ENCODE results near the gene CNIH1.
"Not testable (repeated sequence)": the region's sequence is repeated elsewhere in the genome, so short reads cannot be mapped to it uniquely, and the experiment has no call there.

The CNIH1 gene

DNA sequence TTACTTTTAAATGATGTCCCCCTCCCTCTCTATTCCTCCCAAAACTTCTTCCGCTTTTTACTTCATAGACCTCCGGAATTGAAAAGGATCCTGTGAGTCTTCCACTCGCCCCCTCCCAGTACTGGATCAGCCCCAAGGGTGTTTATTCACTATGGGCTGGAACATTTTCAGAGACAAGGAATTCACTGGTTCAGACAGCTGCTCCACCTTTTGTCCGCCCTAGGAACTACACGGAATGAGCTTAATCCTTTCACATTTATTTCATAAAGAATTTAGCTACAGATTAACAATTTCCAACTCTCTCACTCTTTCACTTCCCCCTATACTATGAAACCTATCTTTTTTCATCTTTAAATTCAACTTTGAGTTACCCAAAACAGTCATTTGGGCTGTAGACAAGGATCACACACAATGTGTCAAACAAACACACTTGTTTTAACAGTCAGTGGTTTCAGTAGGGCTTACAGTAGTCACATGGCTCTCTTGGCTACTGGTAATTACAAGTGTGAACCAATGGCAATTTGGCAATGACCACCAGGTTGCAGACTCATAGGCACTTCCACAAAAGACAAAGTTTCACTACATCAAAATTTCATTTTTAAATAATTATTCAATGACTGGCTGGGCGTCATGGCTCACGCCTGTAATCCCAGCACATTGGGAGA, 20.6 kb downstream of the CNIH1 start:
- TF ChIP-seq, protein P1, sequence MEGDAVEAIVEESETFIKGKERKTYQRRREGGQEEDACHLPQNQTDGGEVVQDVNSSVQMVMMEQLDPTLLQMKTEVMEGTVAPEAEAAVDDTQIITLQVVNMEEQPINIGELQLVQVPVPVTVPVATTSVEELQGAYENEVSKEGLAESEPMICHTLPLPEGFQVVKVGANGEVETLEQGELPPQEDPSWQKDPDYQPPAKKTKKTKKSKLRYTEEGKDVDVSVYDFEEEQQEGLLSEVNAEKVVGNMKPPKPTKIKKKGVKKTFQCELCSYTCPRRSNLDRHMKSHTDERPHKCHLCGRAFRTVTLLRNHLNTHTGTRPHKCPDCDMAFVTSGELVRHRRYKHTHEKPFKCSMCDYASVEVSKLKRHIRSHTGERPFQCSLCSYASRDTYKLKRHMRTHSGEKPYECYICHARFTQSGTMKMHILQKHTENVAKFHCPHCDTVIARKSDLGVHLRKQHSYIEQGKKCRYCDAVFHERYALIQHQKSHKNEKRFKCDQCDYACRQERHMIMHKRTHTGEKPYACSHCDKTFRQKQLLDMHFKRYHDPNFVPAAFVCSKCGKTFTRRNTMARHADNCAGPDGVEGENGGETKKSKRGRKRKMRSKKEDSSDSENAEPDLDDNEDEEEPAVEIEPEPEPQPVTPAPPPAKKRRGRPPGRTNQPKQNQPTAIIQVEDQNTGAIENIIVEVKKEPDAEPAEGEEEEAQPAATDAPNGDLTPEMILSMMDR (IDR thresholded peaks at IDR 0.05; ENCODE audit: low read length) = no peak; the same call in 1 of the 2 replicates
- Histone ChIP-seq H3K27ac (ENCODE audit: low read length) (no peak overlapping the region), H3K79me2 (ENCODE audit: low read length) (no peaks in the 10 kb centered on the region), H3F3A (ENCODE audit: insufficient read depth, low read length) (no peaks in the 10 kb centered on the region), H3K27me3 (replicated peaks; ENCODE audit: insufficient read depth, low read length) (no peaks in the 10 kb centered on the region), H3K9me2 (replicated peaks; ENCODE audit: insufficient read depth, low read length) (no peaks in the 10 kb centered on the region), H3K4me3 (ENCODE audit: low read length) (no peak overlapping the region), H3K9me3 (replicated peaks; ENCODE audit: insufficient read depth, low read length) (no peaks in the 10 kb centered on the region), H4K20me1 (ENCODE audit: insufficient read depth, low read length) (no peaks in the 10 kb centered on the region), H3K4me2 (ENCODE audit: low read depth, low read length) (no peak overlapping the region), H3K36me3 (replicated peaks; ENCODE audit: insufficient read depth, low read length) (no peaks in the 10 kb centered on the region), H3K4me1 (ENCODE audit: low read length) (no peaks in the 10 kb centered on the region), H3K9ac (ENCODE audit: low read length) (no peak overlapping the region), H2AFZ (ENCODE audit: low read length) (no peak overlapping the region)
- DNase-seq = no peak

DNA sequence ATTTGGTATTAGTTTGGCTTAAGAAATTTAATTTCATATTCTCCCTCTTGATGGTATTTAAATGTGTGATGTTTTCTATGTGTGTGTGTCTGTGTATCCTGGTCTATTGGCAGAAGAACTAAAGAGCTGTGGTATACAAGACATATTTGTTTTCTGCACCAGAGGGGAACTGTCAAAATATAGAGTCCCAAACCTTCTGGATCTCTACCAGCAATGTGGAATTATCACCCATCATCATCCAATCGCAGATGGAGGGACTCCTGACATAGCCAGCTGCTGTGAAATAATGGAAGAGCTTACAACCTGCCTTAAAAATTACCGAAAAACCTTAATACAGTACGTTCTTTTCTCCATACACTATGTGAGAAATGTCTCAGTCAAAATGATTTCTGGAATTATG, 29.8 kb downstream of the CNIH1 start:
- Histone ChIP-seq H3K9me2 (replicated peaks; ENCODE audit: insufficient read depth, low read length) (no peaks in the 10 kb centered on the region), H3K36me3 (replicated peaks; ENCODE audit: insufficient read depth, low read length) (no peaks in the 10 kb centered on the region; the same call in 1 of the 2 replicates), H3K27ac (ENCODE audit: low read length) (no peak overlapping the region), H3K4me3 (ENCODE audit: low read length) (no peak overlapping the region), H4K20me1 (ENCODE audit: insufficient read depth, low read length) (no peaks in the 10 kb centered on the region), H3K4me2 (ENCODE audit: low read depth, low read length) (no peak overlapping the region), H2AFZ (ENCODE audit: low read length) (no peak overlapping the region), H3F3A (ENCODE audit: insufficient read depth, low read length) (no peaks in the 10 kb centered on the region), H3K9me3 (replicated peaks; ENCODE audit: insufficient read depth, low read length) (no peaks in the 10 kb centered on the region), H3K79me2 (ENCODE audit: low read length) (no peaks in the 10 kb centered on the region), H3K9ac (ENCODE audit: low read length) (no peak overlapping the region), H3K4me1 (ENCODE audit: low read length) (no peaks in the 10 kb centered on the region), H3K27me3 (replicated peaks; ENCODE audit: insufficient read depth, low read length) (no peaks in the 10 kb centered on the region)
- DNase-seq = no peak
- TF ChIP-seq EZH2phosphoT487 (IDR thresholded peaks at IDR 0.05; ENCODE audit: low read length) (no peak), EZH2 (optimal IDR thresholded peaks at IDR 0.05; ENCODE audit: low read depth, low read length) (no peak)
- TF ChIP-seq, protein P1 (IDR thresholded peaks at IDR 0.05; ENCODE audit: low read length) = no peak

DNA sequence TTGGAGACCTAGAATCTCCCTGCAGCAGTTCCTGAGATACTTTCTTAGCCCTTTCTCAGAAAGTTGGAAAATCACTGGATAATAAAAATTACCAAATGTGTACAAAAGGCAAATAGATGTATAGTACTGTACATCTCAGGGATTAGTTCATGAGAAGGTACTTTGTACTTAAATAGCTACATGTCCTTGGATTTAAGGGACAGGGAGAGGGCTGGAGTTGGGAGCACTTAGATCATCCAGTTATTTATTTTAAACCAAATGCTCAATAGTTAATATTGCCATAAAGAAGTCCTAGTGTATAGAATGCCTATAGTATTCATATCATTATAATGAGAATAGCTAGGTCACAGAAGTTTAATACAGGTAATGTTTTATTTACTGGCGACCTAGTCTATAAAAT, 31.0 kb downstream of the CNIH1 start:
- no peak overlapping the region for H3K9ac ChIP-seq (ENCODE audit: low read length)
- TF ChIP-seq EZH2 (optimal IDR thresholded peaks at IDR 0.05; ENCODE audit: low read depth, low read length) = no peak
- TF ChIP-seq, protein P1 (IDR thresholded peaks at IDR 0.05; ENCODE audit: low read length) = no peak
- no peak for TF ChIP-seq EZH2phosphoT487 (IDR thresholded peaks at IDR 0.05; ENCODE audit: low read length)
- no peaks in the 10 kb centered on the region for H3K79me2 ChIP-seq (ENCODE audit: low read length)
- H3K27ac ChIP-seq (ENCODE audit: low read length) = no peak overlapping the region
- H3K27me3 ChIP-seq (replicated peaks; ENCODE audit: insufficient read depth, low read length) = no peaks in the 10 kb centered on the region
- H3K4me2 ChIP-seq (ENCODE audit: low read depth, low read length) = no peak overlapping the region
- H3F3A ChIP-seq (ENCODE audit: insufficient read depth, low read length) = no peaks in the 10 kb centered on the region
- H3K9me3 ChIP-seq (replicated peaks; ENCODE audit: insufficient read depth, low read length) = no peaks in the 10 kb centered on the region
- no peaks in the 10 kb centered on the region for H3K9me2 ChIP-seq (replicated peaks; ENCODE audit: insufficient read depth, low read length)
- no peaks in the 10 kb centered on the region for H4K20me1 ChIP-seq (ENCODE audit: insufficient read depth, low read length)
- DNase-seq = no peak
- H3K4me1 ChIP-seq (ENCODE audit: low read length) = no peaks in the 10 kb centered on the region
- H2AFZ ChIP-seq (ENCODE audit: low read length) = no peak overlapping the region
- H3K4me3 ChIP-seq (ENCODE audit: low read length) = no peak overlapping the region
- no peaks in the 10 kb centered on the region; the same call in 1 of the 2 replicates for H3K36me3 ChIP-seq (replicated peaks; ENCODE audit: insufficient read depth, low read length)

DNA sequence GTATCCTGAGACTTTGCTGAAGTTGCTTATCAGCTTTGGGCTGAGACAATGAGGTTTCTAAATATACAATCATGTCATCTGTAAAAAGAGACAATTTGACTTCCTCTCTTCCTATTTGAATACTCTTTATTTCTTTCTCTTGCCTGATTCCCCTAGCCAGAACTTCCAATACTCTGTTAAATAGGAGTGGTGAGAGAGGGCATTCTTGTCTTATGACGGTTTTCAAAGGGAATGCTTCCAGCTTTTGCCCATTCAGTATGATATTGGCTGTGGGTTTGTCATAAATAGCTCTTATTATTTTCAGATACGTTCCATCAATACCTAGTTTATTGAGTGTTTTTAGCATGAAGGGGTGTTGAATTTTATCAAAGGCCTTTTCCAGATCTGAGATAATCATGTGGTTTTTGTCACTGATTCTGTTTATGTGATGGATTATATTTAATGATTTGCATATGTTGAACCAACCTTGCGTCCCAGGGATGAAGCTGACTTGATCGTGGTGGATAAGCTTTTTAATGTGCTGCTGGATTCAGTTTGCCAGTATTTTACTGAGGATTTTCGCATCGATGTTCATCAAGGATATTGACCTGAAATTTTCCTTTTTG, 37.7 kb downstream of the CNIH1 start:
- H3K9me2 ChIP-seq (replicated peaks; ENCODE audit: insufficient read depth, low read length); H4K20me1 ChIP-seq (ENCODE audit: insufficient read depth, low read length): not testable (repeated sequence)

More for the DNA sequence above, 37.7 kb downstream of the CNIH1 start:
- not testable (repeated sequence) for H2AFZ ChIP-seq (ENCODE audit: low read length); H3K4me3 ChIP-seq (ENCODE audit: low read length); H3K27me3 ChIP-seq (replicated peaks; ENCODE audit: insufficient read depth, low read length); DNase-seq; H3K36me3 ChIP-seq (replicated peaks; ENCODE audit: insufficient read depth, low read length); H3K9me3 ChIP-seq (replicated peaks; ENCODE audit: insufficient read depth, low read length); H3K4me2 ChIP-seq (ENCODE audit: low read depth, low read length); H3K79me2 ChIP-seq (ENCODE audit: low read length); H3F3A ChIP-seq (ENCODE audit: insufficient read depth, low read length); H3K9ac ChIP-seq (ENCODE audit: low read length); H3K27ac ChIP-seq (ENCODE audit: low read length); H3K4me1 ChIP-seq (ENCODE audit: low read length)

Measured in MM.1S (cell line).